Limb (tissue), 2 donors: Measurements from ENCODE around the gene CATSPERE.
"Not testable (repeated sequence)": the region's sequence is repeated elsewhere in the genome, so short reads cannot be mapped to it uniquely, and the experiment has no call there.

Experiments used
- DNase-seq, 2 donors: peaks; one replicate each; pipeline ENCODE4 v3.0.0-alpha.2; 2016; ENCODE audit errors: extremely low spot score in 2 of 2

CATSPERE gene

DNA sequence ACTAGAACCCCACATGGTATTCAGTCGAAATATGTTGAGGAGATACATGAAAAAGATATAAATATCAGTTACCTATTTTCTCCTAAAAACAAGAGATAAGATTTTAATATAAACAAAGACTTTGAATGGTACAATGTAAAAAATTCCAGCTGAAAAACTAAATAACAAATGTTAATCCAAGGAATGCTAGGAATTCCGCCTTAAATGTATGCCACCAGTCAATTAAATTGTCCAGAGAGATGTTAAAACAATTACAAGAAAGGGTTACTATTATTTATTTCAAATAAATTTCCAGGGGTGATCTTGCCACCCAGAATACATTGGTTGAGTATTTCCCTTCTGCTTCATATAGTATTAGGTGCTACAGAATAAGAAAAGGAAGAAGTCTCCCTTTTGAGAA lies 13.5 kb upstream of the CATSPERE start:
- DNase-seq: no peak

GRCh38 chr1:244448279-244449036 lies 12.6 kb upstream of the CATSPERE start:
- DNase-seq: no peak

GRCh38 chr1:244449936-244450508 lies 11.1 kb upstream of the CATSPERE start:
- DNase-seq: no peak

DNA sequence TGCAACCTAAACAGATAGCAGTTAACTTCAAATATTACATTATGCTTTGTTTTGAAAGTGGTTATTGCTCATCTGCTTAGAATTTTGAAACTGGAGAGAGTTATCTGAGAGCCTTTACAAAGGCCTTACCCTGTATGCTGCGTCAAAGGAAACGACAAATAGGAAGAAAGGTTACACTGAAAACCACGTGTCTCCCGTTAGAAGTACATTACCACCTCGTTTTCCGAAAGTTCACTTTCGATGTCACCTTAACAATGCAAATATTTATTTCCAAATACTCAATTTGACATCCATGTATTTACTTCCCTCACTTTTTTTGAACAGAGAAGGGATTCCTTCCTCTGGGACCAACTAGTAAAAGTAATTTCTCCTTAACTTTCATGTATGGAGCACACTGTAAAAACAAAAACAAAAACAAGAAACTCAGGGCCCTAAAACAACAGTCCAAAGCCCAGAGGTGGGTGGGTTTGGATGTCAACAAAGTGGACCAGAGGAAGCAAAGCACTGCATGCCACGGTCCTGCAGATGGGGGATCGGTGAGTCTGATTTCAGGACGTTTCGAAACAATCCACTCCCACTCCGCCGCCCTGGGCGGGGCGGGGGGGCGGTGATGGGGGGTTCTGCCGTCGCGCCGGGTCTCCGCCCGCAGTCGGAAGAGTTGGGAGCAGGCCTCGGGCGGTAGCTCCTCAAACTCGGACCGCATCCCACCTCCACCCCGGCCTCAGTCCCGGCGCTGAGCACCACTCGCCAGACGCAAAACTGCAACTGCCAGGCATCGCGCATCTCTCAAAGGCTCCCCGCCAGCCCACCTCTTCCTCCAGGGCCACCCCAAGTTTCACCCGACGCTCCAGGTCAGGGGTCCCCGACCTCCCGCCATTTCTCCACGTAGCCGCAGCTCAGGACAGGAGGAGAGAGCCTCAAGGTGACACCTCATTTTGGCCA lies 10.2 kb upstream of the CATSPERE start:
- peak; percentile 24 to 77 for DNase-seq

DNA sequence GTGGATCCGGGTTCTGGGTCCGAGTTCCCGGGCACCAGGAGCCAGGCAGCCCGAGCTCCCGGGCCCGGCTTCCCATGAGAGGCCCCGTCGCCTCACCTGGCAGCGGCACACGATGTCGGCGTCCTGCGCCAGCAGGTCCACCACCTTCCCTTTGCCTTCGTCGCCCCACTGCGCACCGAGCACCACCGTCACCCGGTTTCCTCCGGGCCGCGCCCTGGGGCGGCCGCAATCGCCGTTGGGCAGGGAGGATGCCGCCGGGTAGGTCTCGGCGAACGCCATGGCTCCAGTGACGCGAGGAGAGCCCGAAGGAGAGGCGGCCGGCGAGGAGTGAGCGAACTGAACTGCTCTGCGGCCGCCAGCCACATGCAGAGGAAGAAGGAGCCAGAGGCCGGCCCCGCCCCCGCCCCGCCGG lies 9.5 kb upstream of the CATSPERE start, which contains the start of gene ADSS2:
TSS of gene ADSS2 (minus strand) at position 371 of the 412 bp plus-strand sequence. CDS start at position 279, 92 bp downstream.
- no peak for DNase-seq

GRCh38 chr1:244451951-244452795 lies 8.9 kb upstream of the CATSPERE start:
- peak; percentile 99 to 100 for DNase-seq

GRCh38 chr1:244454412-244454811 lies 6.7 kb upstream of the CATSPERE start:
- no peak for DNase-seq

- no peak for DNase-seq
These were observed 4.5 kb upstream of the CATSPERE start for GRCh38 chr1:244456586-244456985.

- no peak for DNase-seq
These were observed 2.3 kb upstream of the CATSPERE start for GRCh38 chr1:244458781-244459180.

- DNase-seq: no peak
These were observed 876 bp upstream of the CATSPERE start for GRCh38 chr1:244460197-244460596.

GRCh38 chr1:244466724-244467123 lies 5.7 kb downstream of the CATSPERE start:
- no peak for DNase-seq

GRCh38 chr1:244473059-244473605 lies 12.1 kb downstream of the CATSPERE start:
- DNase-seq: no peak

DNA sequence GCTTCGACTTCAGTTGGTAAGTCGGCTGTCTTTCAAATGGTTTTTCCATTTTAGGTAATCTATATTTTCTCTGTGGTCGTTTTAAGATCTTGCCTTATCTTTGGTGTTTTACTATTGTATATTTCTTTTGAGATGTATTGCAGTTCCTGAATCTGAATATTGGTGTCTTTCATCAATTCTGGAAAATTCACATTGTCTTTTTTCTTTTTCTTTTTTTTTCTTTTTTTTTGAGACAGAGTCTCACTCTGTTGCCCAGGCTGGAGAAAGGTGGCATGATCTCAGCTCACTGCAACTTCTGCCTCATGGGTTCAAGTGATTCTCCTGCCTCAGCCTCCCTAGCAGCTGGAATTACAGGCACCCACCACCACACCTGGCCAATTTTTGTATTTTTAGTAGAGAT lies 23.9 kb downstream of the CATSPERE start:
- DNase-seq: not testable (repeated sequence)

DNA sequence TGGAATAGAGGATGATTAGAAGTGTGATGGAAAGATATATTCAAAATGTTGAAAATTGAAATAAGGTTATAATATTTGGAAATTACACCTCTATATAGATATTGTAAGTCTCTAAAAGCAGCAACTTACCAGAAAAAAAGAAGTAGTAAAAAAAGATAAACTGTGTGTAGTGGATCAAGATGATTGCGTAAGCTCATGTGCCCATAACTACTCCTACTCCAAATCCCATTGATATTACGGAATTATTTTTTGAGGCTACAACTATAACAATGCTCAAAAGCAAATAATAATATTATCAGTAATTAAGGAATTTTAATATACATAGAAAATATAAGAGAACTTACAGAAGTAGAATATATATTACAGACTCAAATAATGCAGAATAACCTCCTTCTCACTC lies 33.6 kb downstream of the CATSPERE start:
- DNase-seq: no peak

DNA sequence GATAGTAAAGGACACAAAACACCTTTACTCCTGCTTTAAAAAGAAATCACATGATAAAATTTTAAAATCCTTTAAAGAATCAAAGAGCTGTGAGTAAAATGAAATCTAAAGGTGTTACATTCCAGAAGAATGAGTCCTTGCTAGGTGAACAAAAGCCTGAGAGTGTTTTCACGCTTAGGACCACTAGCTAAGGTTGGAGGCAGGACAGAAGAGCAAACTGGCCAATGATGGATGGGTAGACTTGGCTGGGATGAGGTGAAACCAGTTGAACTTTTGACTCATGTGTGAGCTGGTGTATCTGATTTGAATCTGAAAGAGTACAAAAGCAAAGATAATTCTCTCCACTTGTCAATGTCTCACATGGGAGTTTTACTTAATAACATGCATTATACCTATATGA lies 35.1 kb downstream of the CATSPERE start:
- no peak for DNase-seq

- DNase-seq: no peak
These were observed 36.7 kb downstream of the CATSPERE start for GRCh38 chr1:244497805-244498204.

GRCh38 chr1:244499484-244499883 lies 38.4 kb downstream of the CATSPERE start:
- not testable (repeated sequence) for DNase-seq

DNA sequence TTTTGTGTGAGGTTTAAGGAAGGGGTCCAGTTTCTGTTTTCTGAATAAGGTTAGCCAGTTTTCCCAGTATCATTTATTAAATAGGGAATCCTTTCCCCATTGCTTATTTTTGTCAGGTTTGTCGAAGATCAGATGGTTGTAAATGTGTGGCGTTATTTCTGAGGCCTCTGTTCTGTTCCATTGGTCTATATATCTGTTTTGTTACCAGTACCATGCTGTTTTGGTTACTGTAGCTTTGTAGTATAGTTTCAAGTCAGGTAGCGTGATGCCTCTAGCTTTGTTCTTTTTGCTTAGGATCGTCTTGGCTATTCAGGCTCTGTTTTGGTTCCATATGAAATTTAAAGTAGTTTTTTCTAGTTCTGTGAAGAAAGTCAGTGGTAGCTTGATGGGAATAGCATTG lies 39.4 kb downstream of the CATSPERE start:
- DNase-seq: not testable (repeated sequence)

- DNase-seq: no peak
These were observed 41.6 kb downstream of the CATSPERE start for GRCh38 chr1:244502630-244503029.

GRCh38 chr1:244513493-244513892 lies 52.4 kb downstream of the CATSPERE start:
- DNase-seq: no peak

GRCh38 chr1:244515680-244516079 lies 54.6 kb downstream of the CATSPERE start:
- DNase-seq: no peak
